HG03108 (cell line): Measurements from ENCODE around the gene NKX6-1.

ENCODE experiments used
- ATAC-seq: cut with Tn5 transposase; IDR thresholded peaks from one replicate; pipeline ENCODE4 v1.9.1; 2021; ENCODE audit warnings: moderate library complexity; ENCODE audit not compliant: unreplicated experiment

The NKX6-1 gene

DNA sequence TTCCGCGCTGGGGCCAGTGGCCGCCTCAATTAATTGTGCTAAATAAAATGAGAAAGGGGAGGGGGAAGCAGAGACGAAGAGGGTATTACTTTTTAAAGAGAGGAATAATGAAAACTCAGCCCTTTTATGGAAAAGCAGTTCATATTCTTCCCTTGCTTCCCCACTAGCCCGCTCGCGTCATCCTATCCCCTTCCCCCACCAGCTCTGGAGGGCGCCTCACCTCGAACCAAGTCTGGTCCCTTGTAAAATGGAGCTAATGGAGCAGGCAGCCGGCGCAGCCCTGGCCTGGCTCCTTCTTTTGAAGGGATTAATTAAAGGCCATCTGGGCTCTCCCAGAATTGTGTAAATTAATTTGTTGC, 511 bp upstream of the NKX6-1 start:
- no peak for ATAC-seq

DNA sequence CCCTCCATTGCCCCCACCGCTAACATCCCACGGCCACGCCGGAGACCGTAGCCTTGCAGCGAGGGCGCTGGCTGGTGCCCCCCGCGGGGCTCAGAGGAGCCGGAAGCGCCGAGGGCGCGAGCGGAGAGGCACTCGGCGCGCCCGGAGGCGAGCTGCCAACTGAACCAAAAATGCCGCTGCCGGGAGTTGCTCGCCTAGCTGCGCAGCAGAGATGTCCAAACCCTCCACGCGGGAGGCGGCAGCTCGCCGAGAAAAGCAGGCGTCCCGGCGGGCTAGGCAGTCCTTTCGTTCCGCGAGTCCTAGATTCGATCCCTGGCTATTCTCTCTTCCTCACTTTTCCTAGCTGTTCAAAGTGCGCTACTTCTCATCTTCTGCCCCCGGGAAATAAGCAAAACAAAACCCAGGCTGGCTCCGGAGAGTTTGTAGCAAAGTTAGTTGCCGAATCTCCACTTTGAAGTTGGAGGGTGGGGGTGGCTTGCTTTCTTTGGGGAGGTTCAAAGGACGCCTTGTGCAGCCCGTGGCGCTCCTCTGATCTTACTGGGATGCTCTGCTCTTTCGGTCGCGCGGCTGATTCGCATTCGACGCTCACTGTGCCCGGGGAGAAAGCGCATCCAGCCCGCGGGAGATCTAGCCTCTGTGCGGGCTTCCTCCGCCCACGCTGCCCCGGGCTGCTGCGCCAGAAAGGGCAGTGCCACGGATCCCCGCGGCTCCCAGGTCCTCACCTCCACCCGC, 723 bp downstream of the NKX6-1 start:
- ATAC-seq: no peak

DNA sequence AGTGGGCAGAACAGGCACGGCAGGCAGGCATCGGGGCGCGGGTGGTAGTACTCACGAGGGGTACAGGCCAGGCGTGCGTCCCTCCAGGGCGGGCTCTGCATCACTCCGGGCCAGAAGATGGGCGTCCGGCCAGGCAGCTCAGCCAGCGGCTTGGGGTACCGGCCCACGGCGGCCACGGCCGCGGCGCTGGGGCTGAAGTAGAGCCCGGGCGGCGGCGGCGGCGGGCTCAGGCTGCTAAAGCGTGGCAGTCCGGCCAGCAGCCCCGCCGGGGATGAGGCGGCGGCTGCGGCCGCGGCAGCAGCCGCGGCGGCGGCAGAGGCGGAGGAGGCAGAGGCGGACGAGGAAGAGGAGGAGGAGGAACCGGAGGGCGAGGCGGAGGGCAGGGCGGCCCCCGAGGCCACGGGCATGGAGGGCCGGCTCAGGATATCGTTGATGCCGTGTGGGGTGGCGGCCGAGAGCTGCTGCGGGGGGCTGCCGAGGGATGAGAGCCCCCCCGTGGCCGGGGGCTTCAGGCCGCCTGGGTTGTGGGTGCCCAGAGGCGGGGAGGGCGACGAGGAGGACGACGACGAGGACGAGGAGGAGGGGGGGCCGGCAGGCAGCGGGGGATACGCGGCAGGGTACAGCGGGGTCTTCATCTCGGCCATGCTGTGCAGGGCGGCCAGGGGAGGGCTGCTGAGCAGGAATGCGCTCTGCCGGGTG, 1.4 kb downstream of the NKX6-1 start:
- ATAC-seq: no peak

DNA sequence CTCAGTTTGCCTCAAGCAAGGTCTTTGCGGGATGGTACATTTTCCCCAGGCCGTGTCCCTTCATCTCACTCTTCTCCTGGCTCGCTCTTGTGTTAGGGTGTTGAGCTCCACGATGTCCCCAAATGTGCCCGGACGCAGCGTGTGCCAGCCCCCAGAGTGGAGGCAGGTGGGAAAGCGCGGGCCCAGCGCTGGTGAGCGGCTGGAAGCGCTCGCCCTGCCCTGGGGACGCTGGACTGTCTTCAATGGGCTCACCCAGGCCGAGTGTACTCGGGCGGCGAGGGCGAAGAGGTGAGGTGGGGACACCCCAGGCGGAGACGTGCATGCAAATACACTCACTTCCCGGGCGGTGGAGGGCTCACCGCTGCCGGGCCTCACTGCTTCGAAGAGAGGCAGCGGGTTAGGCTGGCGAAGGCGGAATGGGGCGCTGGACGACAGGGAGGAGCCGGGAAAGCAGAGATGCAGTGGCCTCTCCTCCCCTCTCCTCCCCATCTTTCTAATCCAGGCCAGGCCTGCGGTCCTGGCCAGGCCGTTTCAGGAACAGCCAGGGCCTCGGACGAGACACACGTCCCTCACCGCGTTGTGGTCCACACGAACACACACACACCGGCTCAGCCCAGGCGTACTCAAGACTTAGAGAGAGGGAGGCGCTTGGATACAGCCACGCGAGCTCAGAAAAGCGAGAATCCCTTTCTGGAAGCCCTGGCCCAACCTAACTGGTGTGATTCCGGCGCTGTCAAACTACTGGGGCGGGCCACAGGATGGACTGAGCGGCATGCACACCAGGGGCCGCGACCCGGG, 2.2 kb downstream of the NKX6-1 start:
- ATAC-seq: no peak

DNA sequence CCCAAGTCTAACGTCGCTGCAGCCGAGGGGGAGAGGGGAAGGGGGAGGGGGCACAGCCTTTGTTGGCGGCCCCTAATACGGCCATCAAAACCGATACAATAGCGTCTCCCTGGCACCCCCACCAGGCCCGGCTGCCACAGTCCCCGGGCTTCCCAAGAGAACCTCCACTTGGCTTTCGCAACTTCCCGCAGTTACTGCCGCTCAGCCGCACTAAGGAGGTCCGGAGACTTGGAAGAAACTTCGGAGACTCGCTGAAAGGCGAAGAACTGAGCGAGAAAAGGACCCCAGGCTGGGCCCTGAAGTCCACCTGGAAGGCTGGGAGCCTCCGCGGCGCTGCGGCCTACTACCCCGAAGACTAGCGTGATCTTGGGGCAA, 2.8 kb downstream of the NKX6-1 start:
- no peak for ATAC-seq

DNA sequence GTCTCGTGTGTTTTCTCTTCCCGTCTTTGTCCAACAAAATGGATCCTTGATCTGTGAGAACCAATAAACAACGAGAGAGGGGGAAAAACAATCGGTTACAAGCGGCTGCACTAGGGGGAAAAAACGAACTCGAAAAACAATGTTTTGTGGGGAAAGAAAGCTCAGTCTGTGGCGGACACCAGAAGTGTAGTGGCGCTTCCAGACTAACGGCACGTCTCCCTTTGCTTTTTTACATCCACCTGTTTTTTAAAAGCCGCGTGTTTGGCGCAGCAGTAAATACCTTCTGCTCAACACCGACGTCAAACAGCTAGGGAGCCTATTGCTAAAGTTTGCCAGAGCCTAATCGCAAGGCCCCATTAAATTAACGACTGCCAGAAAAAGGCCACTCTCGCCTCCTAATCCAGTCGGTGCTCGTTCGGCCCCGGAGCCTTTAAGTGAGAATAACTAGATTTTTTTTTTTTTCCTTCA, 3.3 kb downstream of the NKX6-1 start:
- no peak for ATAC-seq

DNA sequence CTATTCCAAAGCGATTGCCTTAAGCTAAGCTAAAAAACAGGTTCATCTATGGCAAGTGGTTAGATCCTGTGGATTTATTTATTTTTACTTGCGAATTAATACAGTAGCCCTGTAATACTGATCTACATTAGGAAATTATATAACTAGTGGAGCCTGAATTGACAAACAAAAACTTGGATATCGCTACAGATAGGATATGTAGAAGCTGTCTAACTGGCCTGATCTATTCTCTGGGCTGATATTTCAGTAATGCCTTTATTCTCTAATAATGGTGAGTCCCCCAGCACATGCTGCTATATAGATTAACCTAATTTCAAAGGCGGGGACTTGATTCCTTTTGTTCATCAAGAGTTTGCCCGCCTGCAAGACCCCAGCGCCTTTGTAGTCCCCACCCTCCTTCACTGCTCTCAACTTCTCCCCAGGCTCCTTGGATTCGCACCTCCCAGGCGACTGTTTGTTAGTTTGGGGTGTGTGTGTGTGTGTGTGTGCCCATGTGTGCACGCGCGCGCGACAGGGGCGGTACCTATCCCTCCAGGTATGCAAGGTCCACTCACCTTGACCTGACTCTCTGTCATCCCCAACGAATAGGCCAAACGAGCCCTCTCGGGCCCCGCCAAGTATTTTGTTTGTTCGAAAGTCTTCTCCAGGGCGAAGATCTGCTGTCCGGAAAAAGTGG, 3.8 kb downstream of the NKX6-1 start:
- no peak for ATAC-seq

DNA sequence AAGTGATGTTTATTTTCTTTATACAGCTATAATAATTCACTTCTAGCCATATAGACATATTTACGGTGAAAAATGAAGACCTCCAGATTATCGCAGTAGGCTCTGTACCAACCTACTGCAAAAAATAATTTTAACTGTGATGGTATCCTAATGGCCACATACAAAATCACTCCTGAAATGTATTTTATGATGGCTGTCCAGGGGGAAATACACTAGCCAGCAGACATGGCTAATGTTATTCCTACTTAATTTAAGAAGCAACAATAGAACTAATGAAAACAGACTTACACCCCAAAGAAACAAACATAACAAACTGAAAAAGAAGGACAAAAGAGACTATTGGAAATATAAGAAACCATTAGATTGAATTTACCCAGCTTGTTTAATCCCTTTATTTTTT, 4.6 kb downstream of the NKX6-1 start:
- ATAC-seq: no peak

DNA sequence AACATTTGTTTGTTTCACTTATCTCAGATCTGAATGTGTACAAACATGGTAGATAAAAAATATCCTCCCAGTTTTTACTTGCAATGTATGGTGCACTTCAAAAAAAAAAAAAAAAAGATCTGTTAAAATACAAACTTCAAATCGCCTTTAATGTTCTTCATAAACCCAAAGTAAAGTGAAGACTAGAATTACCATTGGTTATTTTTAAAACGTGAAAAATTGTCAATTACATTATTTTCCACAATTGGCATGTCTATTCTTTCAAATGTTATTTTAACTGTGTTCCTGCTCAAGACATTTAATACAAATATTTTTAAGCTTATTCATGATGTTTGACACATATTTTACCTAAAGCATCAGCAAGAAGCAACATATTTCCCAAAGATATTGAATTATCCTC, 5.0 kb downstream of the NKX6-1 start:
- no peak for ATAC-seq

DNA sequence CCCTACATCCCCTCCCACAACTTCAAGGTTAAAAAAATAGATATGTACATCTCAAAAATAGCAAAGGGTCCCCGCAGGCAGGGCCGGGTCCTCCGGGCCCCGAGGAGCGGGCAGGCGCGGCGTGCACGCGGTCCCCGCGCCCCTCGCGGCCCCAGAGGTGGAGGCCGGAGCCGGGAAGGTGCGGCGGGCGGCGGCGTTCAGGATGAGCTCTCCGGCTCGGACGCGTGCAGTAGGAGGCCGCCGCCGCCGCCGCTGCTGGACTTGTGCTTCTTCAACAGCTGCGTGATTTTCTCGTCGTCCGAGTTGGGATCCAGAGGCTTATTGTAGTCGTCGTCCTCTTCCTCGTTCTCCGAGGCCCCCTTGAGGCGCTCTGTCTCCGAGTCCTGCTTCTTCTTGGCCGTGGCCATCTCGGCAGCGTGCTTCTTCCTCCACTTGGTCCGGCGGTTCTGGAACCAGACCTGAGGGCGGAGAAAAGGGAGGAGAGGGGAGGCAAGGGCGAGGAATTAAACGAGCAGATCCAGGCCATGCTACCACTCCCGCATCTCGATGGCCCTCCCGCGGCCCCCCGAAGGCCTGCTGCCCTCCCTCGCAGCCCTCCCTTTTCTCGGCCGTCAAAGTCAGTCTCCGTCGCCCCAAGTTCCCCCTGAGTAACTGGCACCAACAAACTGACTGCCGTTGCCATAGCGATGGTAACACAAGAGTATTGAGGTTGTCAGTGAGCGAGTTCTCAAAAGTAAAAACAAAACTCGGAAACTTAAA, 5.8 kb downstream of the NKX6-1 start:
- no peak for ATAC-seq

DNA sequence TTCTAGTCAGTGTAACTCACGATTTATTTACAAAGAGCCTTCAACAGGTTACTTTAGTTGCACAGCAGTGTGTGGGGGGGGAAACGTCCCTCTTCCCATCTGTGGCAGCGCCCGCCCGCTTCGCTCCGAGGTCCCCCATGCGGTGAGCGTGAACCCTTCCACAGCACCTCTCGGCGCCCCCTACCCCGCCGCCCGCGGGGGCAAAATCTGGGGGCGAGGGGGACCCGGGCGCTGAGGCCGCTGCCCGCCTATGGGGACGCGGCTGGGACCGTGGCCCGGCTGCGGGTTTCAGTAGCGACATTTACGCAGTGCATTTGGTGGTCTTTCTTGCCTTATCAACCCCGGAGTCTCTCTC, 6.4 kb downstream of the NKX6-1 start:
- ATAC-seq: no peak

DNA sequence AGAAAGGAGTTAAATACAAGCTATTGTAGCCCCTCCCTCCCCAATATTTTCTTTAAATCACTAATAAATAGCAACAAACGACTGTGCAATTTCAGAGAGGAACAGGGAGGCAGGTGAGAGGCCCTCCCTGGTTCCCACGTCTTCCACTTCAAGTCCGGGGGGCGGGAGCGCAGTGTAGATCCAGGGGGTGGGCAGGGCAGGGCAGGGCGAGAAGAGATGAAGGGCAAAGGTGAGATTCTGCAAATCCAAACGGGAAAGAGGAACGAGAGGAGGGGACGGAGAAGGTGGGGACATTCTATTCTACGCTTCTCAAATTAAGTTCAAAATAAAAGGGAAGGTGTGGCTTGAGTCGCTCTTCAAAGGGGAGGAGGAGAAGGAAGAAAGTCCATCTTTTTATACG, 6.8 kb downstream of the NKX6-1 start:
- no peak for ATAC-seq

DNA sequence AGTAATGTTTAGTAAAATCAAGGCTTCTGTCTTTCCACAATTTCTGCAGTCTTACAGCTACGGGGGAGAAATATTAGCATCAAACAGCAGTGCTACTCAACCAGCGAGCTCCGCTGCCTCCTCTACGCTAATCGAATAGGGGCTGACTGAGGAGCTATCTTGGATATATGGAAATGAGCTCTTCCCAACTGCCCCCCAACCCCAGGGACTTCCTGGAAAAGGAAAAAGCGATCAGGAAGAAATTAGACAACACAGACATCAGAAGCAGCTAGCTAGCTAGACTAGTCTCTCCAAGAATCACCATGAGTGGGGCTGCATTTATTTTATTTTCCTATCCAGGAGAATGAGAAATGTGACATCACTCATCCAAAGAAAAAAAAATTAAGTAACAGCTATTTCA, 7.6 kb downstream of the NKX6-1 start:
- ATAC-seq: no peak

DNA sequence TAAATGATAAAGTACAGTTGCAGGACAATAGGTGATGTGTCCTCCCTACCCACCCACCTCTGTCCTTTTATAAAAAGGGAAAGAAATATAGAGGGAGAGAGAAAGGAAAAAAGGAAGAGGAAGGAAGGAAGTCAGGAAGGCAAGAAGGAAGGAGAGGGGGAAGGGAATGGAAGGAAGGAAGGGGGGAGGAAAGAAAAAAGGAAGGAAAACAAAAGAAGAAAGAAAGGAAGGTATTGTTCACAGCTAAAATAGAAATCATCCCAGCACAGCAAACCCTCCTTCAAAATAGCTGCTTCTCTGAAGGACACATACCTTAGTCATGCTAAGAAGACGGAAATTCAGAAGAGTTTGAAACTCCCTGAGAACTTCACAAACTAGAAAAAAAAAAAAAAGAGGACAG, 8.4 kb downstream of the NKX6-1 start:
- ATAC-seq: no peak

DNA sequence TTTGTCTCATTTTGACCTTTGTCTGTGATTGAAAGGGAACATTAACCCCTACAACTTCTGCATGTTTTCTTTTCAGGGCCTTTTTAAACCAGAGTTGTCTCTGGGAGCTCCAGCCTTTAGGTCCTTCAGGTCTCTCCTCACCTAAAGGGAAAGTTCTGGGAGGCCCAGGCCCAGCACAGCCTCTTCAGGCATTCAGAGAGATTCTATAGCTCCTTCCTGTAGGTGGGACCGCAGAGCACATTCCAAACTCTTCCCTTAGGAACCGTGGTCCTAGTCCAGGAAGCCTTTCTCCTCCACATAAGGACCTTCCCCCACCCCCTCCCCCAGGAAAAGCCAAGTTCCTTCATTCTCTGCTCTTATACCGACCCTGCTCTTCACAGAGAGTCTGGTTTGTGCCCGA, 14.9 kb downstream of the NKX6-1 start:
- no peak for ATAC-seq

DNA sequence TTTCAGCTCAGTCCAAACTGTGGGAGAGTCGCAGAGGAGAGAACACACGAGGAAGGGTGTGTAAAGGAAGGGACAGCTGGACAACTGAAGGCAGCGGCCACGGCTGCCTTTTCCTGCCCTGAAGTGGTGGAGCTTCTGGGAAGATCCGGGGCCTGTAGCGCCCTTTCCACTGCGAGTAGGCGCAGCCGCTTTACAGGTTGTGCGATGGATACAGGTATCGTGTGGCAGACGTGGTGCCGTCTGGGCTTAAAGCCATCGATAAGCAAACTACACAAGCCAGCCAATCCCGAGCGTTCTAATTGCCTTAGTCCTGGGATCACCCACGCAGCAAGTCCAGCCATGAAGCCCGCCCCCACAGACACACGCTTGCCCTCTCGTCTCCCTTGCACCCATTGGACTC, 15.4 kb downstream of the NKX6-1 start:
- no peak for ATAC-seq

DNA sequence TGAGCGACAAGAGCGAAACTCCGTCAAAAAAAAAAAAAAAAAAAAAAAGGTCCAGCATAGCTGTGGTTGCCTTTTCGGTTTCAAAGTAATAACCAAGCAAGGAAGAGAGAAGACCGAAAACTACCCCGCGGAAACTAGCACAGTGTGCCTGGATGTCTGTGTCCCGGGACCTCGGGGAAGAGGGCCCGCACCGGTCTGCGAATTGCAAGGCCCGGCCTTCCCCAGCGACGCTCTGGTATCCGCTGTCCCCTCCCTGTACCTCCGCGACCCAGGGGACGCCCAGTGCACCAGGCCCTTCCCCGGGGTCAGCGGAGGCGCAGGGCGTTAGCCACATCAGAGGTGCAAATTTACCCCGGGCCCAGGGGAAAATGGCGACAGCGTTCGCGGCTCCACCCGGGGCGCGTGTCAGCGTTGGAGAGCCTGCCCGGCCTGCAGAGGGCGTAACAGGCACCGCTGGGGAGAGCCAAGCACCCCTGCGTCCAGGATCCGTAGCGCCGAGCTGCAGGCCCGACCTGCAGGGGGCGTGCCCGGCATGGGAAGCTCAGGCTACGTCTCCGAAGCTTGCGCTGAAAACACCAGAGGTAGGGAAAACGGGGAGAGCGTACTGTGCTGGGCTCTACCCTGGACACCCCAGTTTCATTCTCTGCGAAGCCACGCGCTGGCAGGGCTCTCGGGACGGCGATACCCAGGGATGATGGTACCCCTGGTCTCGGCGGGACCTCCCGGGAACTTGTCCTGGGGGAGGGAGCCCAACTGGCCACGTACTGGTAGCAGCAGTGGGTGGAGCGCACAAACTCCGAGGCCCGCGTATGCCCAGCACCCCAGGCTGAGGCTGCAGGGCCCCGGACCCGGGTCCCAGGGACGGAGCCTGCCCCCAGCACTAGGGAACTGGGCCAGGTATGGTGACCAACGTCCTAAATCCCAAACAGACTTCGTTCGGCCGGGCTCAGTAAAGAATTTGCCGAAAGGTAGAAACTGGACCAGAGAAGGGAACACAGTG, 16.2 kb downstream of the NKX6-1 start:
- ATAC-seq: no peak

DNA sequence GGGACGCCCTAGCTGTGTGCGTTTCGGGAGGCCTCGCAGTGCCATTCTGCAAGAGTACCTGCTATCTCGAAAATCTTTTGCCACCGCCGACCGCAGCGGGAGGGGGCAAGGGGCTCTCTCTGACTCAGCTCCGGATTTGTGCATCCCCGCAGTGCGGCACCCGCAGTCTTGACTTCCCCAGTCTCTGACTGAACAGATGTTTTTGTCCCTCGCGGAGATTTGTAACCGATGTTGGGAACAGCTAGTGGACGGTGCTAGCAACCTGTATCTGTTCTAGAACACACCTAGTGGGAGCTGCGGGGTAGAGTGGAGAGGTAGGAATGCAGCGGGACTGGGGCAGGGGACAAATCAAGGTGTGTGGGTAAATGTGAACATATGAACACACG, 17.2 kb downstream of the NKX6-1 start:
- no peak for ATAC-seq

DNA sequence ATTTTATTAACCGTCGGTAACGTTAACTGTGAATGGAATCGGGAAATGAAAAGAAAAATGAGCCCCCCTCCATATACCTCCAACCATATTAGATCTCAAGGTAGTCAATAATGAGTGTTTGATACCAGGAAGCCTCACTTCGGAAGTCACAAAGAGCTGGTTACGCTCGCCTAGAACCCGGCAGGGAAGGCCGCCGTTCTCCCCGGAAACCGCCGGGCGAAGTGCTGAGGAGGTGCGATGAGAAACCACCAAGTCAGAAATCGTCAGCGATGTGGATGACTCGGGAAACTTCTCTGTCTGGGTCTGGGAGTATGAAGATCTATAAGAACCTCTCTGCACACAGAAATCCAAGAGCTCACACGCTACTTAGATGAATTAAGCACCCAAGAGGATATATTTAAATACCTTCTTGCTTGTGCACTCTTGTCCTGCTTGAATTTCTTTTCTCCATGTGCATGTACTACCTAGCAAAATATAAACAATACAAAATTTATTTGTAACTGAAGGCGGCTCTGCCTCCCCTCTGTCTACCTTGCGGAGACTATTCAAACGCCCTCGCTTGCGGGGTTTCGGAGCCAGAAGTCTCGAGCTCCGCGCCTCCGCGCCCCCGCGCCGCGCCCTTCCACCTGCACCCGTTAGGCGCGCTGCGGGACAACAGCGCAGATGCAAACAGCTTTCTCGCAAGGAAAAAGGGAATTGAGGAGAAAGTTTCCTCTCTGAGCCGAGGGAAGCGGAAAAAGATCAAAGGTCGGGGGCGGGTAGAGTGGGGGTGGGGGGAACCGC, 17.8 kb downstream of the NKX6-1 start:
- ATAC-seq: no peak
